Measurements from ENCODE around the gene METTL25B. TPM values are rescaled to one million over a fixed set of nuclear protein-coding genes. Genes with fewer than 3 reads are reported as not detected.

Gene METTL25B
- total RNA-seq, 4 donors from 2014 or later: 33.8 to 95.2 (median 64.9) TPM

DNA sequence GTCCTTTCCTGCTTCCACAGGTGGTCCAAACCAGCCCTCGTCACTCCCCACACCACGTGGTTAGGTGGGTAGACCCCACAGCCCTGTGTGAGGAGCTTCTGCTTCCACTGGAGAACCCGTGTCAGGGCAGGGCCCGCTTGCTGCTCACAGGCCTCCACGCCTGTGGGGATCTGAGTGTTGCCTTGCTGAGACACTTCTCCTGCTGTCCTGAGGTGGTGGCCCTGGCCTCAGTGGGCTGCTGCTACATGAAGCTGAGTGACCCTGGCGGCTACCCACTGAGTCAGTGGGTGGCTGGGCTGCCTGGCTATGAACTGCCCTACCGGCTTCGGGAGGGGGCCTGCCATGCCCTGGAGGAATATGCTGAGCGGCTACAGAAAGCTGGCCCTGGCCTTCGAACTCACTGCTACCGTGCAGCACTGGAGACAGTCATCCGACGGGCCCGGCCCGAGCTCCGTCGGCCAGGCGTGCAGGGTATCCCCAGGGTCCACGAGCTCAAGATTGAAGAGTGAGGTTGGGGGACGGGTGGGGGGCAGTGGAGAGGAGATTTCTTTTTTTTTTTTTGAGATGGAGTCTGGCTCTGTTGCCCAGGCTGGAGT, 5.8 kb downstream of the METTL25B start:
- Histone ChIP-seq H3K4me1 (peaks cover 0 to 5% (median 0%) of the 10 kb centered on the region in 4 donors), H3K27ac (no peak overlapping the region), H3K4me3 (no peak overlapping the region), H3K36me3 (peaks cover 0 to 44% (median 0%) of the 10 kb centered on the region in 3 donors), H3K9me3 (no peaks in the 10 kb centered on the region), H3K27me3 (no peaks in the 10 kb centered on the region)
- no peak for DNase-seq
- TF ChIP-seq, protein P1, sequence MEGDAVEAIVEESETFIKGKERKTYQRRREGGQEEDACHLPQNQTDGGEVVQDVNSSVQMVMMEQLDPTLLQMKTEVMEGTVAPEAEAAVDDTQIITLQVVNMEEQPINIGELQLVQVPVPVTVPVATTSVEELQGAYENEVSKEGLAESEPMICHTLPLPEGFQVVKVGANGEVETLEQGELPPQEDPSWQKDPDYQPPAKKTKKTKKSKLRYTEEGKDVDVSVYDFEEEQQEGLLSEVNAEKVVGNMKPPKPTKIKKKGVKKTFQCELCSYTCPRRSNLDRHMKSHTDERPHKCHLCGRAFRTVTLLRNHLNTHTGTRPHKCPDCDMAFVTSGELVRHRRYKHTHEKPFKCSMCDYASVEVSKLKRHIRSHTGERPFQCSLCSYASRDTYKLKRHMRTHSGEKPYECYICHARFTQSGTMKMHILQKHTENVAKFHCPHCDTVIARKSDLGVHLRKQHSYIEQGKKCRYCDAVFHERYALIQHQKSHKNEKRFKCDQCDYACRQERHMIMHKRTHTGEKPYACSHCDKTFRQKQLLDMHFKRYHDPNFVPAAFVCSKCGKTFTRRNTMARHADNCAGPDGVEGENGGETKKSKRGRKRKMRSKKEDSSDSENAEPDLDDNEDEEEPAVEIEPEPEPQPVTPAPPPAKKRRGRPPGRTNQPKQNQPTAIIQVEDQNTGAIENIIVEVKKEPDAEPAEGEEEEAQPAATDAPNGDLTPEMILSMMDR (IDR thresholded peaks at IDR 0.05): no peak
- no peak for TF ChIP-seq POLR2A (IDR thresholded peaks at IDR 0.05)

DNA sequence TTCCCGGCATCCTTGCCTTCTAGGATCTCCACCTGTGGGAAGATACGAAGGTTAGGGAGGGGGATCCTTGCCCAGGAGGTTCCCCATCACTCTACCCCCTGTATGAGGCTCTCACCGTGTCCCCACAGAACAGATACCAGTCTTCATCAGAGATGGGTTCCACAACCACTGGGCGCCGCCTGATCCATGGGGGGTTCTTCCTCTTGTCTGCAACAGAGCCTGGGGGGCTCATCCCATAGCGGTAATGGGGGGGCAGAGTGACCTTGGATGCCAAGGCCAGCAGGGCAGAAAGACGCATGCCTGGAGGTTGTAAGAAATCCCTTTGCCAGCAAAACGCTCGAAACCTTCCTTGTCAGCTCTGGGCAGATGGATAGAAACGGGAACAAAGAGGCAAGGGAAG, 10.1 kb downstream of the METTL25B start:
- DNase-seq: no peak

DNA sequence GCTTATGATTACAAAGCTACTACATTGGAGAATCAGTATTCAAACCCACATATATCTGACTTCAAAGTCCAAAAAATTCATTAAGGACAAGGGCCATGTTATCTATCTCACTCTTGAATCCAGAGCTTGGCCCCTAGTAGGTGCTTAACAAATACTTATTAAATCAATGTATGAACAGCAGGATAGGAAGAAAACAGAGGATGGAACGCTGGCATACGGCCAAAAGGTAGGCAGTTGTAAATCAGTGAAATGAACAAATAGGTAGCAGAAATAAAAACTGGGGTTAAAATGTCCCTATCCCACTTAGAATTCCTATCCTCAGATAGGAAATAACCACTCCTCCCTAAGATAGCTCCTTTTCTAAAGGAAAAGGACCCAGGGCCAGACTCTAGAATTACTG, 10.6 kb downstream of the METTL25B start:
- H3K36me3 ChIP-seq: peaks cover 0 to 51% (median 0%) of the 10 kb centered on the region in 3 donors
- H3K4me1 ChIP-seq: peaks cover 0 to 9% (median 3%) of the 10 kb centered on the region in 4 donors
- H3K27me3 ChIP-seq: no peaks in the 10 kb centered on the region
- H3K27ac ChIP-seq: no peak overlapping the region
- no peaks in the 10 kb centered on the region for H3K9me3 ChIP-seq
- H3K4me3 ChIP-seq: no peak overlapping the region
- DNase-seq: no peak
- no peak for TF ChIP-seq POLR2A (IDR thresholded peaks at IDR 0.05)
- TF ChIP-seq, protein P1 (IDR thresholded peaks at IDR 0.05): no peak

More for the DNA sequence above, 10.1 kb downstream of the METTL25B start:
- Histone ChIP-seq H3K4me1 (peaks cover 0 to 9% (median 3%) of the 10 kb centered on the region in 4 donors), H3K4me3 (no peak overlapping the region), H3K9me3 (no peaks in the 10 kb centered on the region), H3K27ac (no peak overlapping the region), H3K27me3 (no peaks in the 10 kb centered on the region), H3K36me3 (peaks cover 0 to 51% (median 0%) of the 10 kb centered on the region in 3 donors)
- TF ChIP-seq, protein P1 (IDR thresholded peaks at IDR 0.05): no peak
- no peak for TF ChIP-seq POLR2A (IDR thresholded peaks at IDR 0.05)

DNA sequence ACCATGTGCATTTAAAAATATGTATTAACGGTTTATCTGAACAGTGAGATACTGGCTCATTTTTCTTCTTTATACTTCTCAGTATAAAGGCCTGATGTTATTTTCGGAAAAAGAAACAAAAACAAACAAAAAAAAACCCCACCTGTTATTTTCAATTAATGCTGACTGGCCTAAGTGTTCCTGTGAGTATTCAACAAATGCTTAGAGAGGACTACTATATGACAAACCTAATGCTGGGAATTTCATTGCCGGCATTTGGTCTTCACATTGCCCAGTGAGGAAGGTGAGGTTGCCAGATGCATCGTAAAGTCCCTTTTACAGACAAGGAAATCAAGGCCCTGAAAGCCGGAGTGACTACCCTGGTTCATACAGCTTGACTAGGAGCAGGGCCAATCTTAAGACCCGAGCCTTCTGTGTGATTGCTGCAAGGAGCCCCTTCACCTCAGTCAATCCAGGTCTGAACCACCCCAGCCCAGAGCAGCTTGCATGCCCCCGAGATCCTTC, 12.0 kb downstream of the METTL25B start:
- Histone ChIP-seq H3K27me3 (no peaks in the 10 kb centered on the region), H3K4me1 (peaks cover 0 to 9% (median 3%) of the 10 kb centered on the region in 4 donors), H3K4me3 (peak overlapping the region; percentile 57 to 75 (median 68)), H3K9me3 (no peaks in the 10 kb centered on the region), H3K36me3 (peaks cover 0 to 57% (median 0%) of the 10 kb centered on the region in 3 donors), H3K27ac (peak overlapping the region; percentile 47 to 83 (median 59))
- TF ChIP-seq POLR2A (IDR thresholded peaks at IDR 0.05): no peak
- TF ChIP-seq, protein P1 (IDR thresholded peaks at IDR 0.05): no peak
- no peak for DNase-seq

GRCh38 chr1:156740741-156741480, 12.6 kb downstream of the METTL25B start, which contains the start of gene MRPL24:
Gene MRPL24, minus strand, starts transcription at chr1:156741088. Its CDS starts 2,384 bp downstream, at chr1:156738704.
- Histone ChIP-seq H3K27me3 (no peaks in the 10 kb centered on the region), H3K4me1 (peaks cover 0 to 14% (median 3%) of the 10 kb centered on the region in 4 donors), H3K9me3 (no peaks in the 10 kb centered on the region), H3K27ac (peak within 1 kb of the TSS; percentile 69 to 87 (median 82)), H3K4me3 (peak within 1 kb of the TSS; percentile 57 to 75 (median 68)), H3K36me3 (peaks cover 0 to 53% (median 0%) of the 10 kb centered on the region in 3 donors)
- peak; percentile 96 to 99 (median 98) for DNase-seq
- TF ChIP-seq, protein P1 (IDR thresholded peaks at IDR 0.05): peak in 1 of 6 experiments; percentile 14
- TF ChIP-seq POLR2A (IDR thresholded peaks at IDR 0.05): peak in 1 of 2 donors; percentile 43
